ENCODE data around the gene NOS1AP. TPM values are rescaled to one million over a fixed set of nuclear protein-coding genes. Genes with fewer than 3 reads are reported as not detected.

NOS1AP gene
- total RNA-seq, 1 donor from 2014 or later: 2.0 TPM

GRCh38 chr1:162376691-162377090, 307.2 kb downstream of the NOS1AP start, which contains the start of gene SPATA46:
Gene SPATA46 (minus strand): TSS chr1:162376854. CDS start chr1:162376790, 64 bp downstream.
- no peak within 1 kb of the TSS for H3K27ac ChIP-seq
- intact Hi-C loops (cut with DNase I): no loop called here
- H3K4me1 ChIP-seq: peaks cover 6% of the 10 kb centered on the region
- no peaks in the 10 kb centered on the region for H3K36me3 ChIP-seq
- no peaks in the 10 kb centered on the region for H3K27me3 ChIP-seq
- DNase-seq (ENCODE audit: extremely low spot score in 2 of 2): no peak
- H3K4me3 ChIP-seq: no peak within 1 kb of the TSS
- TF ChIP-seq POLR2AphosphoS5 (IDR thresholded peaks at IDR 0.05; ENCODE audit: insufficient read depth in 1 of 2, low read depth in 1 of 2) (no peak), POLR2A (IDR thresholded peaks at IDR 0.05) (no peak), CTCF (IDR thresholded peaks at IDR 0.05) (no peak)
- H3K9me3 ChIP-seq: no peaks in the 10 kb centered on the region

- TF ChIP-seq POLR2AphosphoS5 (IDR thresholded peaks at IDR 0.05; ENCODE audit: insufficient read depth in 1 of 2, low read depth in 1 of 2) (no peak), POLR2A (IDR thresholded peaks at IDR 0.05) (no peak), CTCF (IDR thresholded peaks at IDR 0.05) (no peak)
- no peaks in the 10 kb centered on the region for H3K36me3 ChIP-seq
- no peak overlapping the region for H3K4me3 ChIP-seq
- H3K9me3 ChIP-seq: no peaks in the 10 kb centered on the region
- peak; percentile 70 to 80 for DNase-seq (ENCODE audit: extremely low spot score in 2 of 2)
- H3K27me3 ChIP-seq: no peaks in the 10 kb centered on the region
- intact Hi-C loops (cut with DNase I): loop anchor here (10.0 kb wide), 1 partner anchor 325 kb away; no protein-coding TSS in a partner anchor
- peaks cover 12% of the 10 kb centered on the region for H3K4me1 ChIP-seq
- H3K27ac ChIP-seq: no peak overlapping the region
Measured at GRCh38 chr1:162380061-162380846, 310.8 kb downstream of the NOS1AP start.

- intact Hi-C loops (cut with DNase I): loop anchor here (10.0 kb wide), 1 partner anchor 327 kb away; no protein-coding TSS in a partner anchor
- no peak within 1 kb of the TSS for H3K4me3 ChIP-seq
- peak; percentile 58 to 74 for DNase-seq (ENCODE audit: extremely low spot score in 2 of 2)
- peak within 1 kb of the TSS; percentile 73 for H3K27ac ChIP-seq
- H3K9me3 ChIP-seq: no peaks in the 10 kb centered on the region
- peak in 1 of 2 donors; percentile 86 for TF ChIP-seq POLR2AphosphoS5 (IDR thresholded peaks at IDR 0.05; ENCODE audit: insufficient read depth in 1 of 2, low read depth in 1 of 2)
- no peak for TF ChIP-seq POLR2A (IDR thresholded peaks at IDR 0.05)
- no peaks in the 10 kb centered on the region for H3K27me3 ChIP-seq
- no peaks in the 10 kb centered on the region for H3K36me3 ChIP-seq
- H3K4me1 ChIP-seq: peaks cover 12% of the 10 kb centered on the region
Measured at GRCh38 chr1:162381383-162381782, 311.9 kb downstream of the NOS1AP start, which contains the start of gene C1orf226. Gene C1orf226 (plus strand): TSS chr1:162381728. CDS start chr1:162381902, 174 bp downstream.

GRCh38 chr1:162381941-162382750, 312.7 kb downstream of the NOS1AP start:
- DNase-seq (ENCODE audit: extremely low spot score in 2 of 2): peak; percentile 70 to 74
- Histone ChIP-seq H3K9me3 (no peaks in the 10 kb centered on the region), H3K27ac (peak overlapping the region; percentile 73), H3K27me3 (no peaks in the 10 kb centered on the region), H3K4me1 (peaks cover 12% of the 10 kb centered on the region), H3K4me3 (no peak overlapping the region), H3K36me3 (no peaks in the 10 kb centered on the region)
- TF ChIP-seq CTCF (IDR thresholded peaks at IDR 0.05): no peak
- intact Hi-C loops (cut with DNase I): loop anchor here (10.0 kb wide), 1 partner anchor 327 kb away; no protein-coding TSS in a partner anchor

GRCh38 chr1:162383091-162383490, 313.6 kb downstream of the NOS1AP start:
- H3K4me1 ChIP-seq: peaks cover 14% of the 10 kb centered on the region
- intact Hi-C loops (cut with DNase I): loop anchor here (10.0 kb wide), 1 partner anchor 328 kb away; no protein-coding TSS in a partner anchor
- peak; percentile 61 to 77 for DNase-seq (ENCODE audit: extremely low spot score in 2 of 2)
- H3K9me3 ChIP-seq: no peaks in the 10 kb centered on the region
- no peaks in the 10 kb centered on the region for H3K36me3 ChIP-seq
- TF ChIP-seq POLR2A (IDR thresholded peaks at IDR 0.05) (no peak), POLR2AphosphoS5 (IDR thresholded peaks at IDR 0.05; ENCODE audit: insufficient read depth in 1 of 2, low read depth in 1 of 2) (no peak), CTCF (IDR thresholded peaks at IDR 0.05) (no peak)
- no peak overlapping the region for H3K27ac ChIP-seq
- no peaks in the 10 kb centered on the region for H3K27me3 ChIP-seq
- no peak overlapping the region for H3K4me3 ChIP-seq

All from vagina (tissue), 2 donors.